GM23248 (cell line): ENCODE measurements around the gene PRKCE.

Experiments used
- EZH2 ChIP-seq: fragments of 200-600 bp; sonication (generic); IDR thresholded peaks from 2 replicates; pipeline ENCODE4 v1.6.1; 2018; ENCODE audit warnings: antibody characterized with exemption, mild to moderate bottlenecking; ENCODE audit not compliant: insufficient read depth, poor library complexity, severe bottlenecking
- EZH2phosphoT487 ChIP-seq: fragments of 200-600 bp; sonication (generic); IDR thresholded peaks from 2 replicates; pipeline ENCODE4 v1.6.1; 2018; ENCODE audit warnings: antibody characterized with exemption, moderate library complexity, mild to moderate bottlenecking, low read depth; ENCODE audit not compliant: insufficient read depth

GRCh38 chr2:45788401-45788800, 136.9 kb downstream of the PRKCE start:
- TF ChIP-seq EZH2phosphoT487: no peak
- no peak for TF ChIP-seq EZH2
